ENCODE measurements around the gene C19orf38. TPM values are rescaled to one million over a fixed set of nuclear protein-coding genes. Genes with fewer than 3 reads are reported as not detected.
A peak's percentile ranks its signal among the peaks of the same experiment; 100 is the strongest.

The C19orf38 gene
- total RNA-seq, 2 donors from 2014 or later = 0.24 TPM; not detected in 1

DNA sequence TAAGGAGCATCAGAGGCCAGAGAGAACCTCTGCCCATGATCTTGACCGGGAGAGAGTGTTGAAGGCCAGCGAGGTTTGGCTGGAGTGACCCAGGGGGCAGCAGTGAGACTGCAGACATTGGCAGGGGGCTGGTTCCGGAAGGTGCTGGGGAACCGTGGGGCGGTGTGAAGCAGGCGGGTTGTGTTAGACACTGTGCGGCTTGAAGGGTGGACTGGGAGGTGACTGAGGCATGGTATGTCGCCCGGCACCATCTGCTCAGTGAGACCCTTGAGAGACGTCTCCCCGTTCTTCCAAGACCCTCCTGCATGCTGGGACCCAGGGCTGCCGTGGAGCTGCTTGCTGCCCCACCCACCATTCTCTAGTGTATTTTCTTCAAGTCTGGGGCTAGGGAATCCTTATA, 47.7 kb downstream of the C19orf38 start:
- Mint-ChIP-seq H3K27ac (peak overlapping the region; percentile 69), H3K36me3 (ENCODE audit: low read depth) (peaks cover 8% of the 10 kb centered on the region), H3K4me1 (peaks cover 29% of the 10 kb centered on the region), H3K9me3 (no peaks in the 10 kb centered on the region), H3K4me3 (no peak overlapping the region), H3K27me3 (ENCODE audit: insufficient read depth) (no peaks in the 10 kb centered on the region)
- Histone ChIP-seq H3K36me3 (ENCODE audit: control insufficient read depth, insufficient read depth, low read length) (peaks cover 2% of the 10 kb centered on the region), H3K4me3 (ENCODE audit: low read length) (no peak overlapping the region), H3K9me3 (ENCODE audit: control insufficient read depth, low read length) (no peaks in the 10 kb centered on the region), H3K4me1 (ENCODE audit: control insufficient read depth, insufficient read depth, low read length) (no peaks in the 10 kb centered on the region), H3K9ac (ENCODE audit: extremely low read depth, low read length, poor library complexity, severe bottlenecking) (no peak overlapping the region), H3K27ac (ENCODE audit: low read depth, low read length) (no peak overlapping the region), H3K27me3 (ENCODE audit: control insufficient read depth, insufficient read depth, low read length, poor library complexity, severe bottlenecking) (no peaks in the 10 kb centered on the region)
- TF ChIP-seq, protein P1, sequence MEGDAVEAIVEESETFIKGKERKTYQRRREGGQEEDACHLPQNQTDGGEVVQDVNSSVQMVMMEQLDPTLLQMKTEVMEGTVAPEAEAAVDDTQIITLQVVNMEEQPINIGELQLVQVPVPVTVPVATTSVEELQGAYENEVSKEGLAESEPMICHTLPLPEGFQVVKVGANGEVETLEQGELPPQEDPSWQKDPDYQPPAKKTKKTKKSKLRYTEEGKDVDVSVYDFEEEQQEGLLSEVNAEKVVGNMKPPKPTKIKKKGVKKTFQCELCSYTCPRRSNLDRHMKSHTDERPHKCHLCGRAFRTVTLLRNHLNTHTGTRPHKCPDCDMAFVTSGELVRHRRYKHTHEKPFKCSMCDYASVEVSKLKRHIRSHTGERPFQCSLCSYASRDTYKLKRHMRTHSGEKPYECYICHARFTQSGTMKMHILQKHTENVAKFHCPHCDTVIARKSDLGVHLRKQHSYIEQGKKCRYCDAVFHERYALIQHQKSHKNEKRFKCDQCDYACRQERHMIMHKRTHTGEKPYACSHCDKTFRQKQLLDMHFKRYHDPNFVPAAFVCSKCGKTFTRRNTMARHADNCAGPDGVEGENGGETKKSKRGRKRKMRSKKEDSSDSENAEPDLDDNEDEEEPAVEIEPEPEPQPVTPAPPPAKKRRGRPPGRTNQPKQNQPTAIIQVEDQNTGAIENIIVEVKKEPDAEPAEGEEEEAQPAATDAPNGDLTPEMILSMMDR (conservative IDR thresholded peaks at IDR 0.05) = peak; percentile 75
- WGBS, 2 experiments (ENCODE audit: insufficient coverage in 1 of 2, insufficient read length in 1 of 2) = 86 to 88% methylated on average over 9 to 12 of the region's 12 CpGs
- peak; percentile 85 for DNase-seq

DNA sequence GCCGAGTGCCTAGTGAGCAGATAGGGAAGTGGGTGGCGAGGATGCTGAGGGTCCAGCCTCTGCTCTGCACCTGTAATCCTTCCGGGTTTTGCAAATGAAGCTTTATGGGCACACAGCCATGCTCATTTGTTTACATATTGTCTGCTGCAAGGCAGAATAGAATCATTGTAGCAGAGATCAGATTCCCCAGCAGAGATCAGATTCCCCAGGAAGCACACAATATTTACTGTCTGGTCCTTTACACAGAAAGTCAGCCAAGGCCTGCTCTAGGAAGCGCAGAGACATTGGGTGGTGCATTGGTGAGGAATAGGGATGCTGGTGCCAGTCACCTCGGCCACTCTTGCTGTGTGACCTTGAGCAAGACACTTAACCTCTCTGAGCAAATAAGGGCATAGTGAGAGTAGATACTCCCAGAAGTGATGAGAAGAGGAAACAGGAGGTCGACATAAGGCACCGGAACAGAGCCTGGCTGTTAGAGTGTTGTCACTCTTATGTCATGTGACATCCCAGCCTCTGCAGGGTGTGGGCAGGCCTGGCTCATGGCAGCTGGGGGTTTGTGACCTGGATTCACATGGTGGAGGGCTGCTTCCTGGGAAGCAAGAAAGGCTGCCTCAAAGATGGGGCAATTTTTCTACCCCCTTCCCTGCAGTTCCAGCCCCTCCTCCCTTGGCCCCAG, 48.8 kb downstream of the C19orf38 start:
- WGBS, 2 experiments (ENCODE audit: insufficient coverage in 1 of 2, insufficient read length in 1 of 2) = 92 to 97% methylated on average over 7 of the region's 7 CpGs
- peak overlapping the region; percentile 70 for H3K27ac Mint-ChIP-seq
- H3K27me3 ChIP-seq (ENCODE audit: control insufficient read depth, insufficient read depth, low read length, poor library complexity, severe bottlenecking) = no peaks in the 10 kb centered on the region
- H3K4me3 Mint-ChIP-seq = no peak overlapping the region
- H3K4me1 Mint-ChIP-seq = peaks cover 18% of the 10 kb centered on the region
- no peaks in the 10 kb centered on the region for H3K9me3 ChIP-seq (ENCODE audit: control insufficient read depth, low read length)
- H3K27ac ChIP-seq (ENCODE audit: low read depth, low read length) = peak overlapping the region; percentile 49
- no peaks in the 10 kb centered on the region for H3K4me1 ChIP-seq (ENCODE audit: control insufficient read depth, insufficient read depth, low read length)
- H3K9me3 Mint-ChIP-seq = no peaks in the 10 kb centered on the region
- H3K36me3 ChIP-seq (ENCODE audit: control insufficient read depth, insufficient read depth, low read length) = peaks cover 2% of the 10 kb centered on the region
- H3K27me3 Mint-ChIP-seq (ENCODE audit: insufficient read depth) = no peaks in the 10 kb centered on the region
- no peak overlapping the region for H3K4me3 ChIP-seq (ENCODE audit: low read length)
- peaks cover 8% of the 10 kb centered on the region for H3K36me3 Mint-ChIP-seq (ENCODE audit: low read depth)
- peak; percentile 31 for DNase-seq
- TF ChIP-seq, protein P1 (conservative IDR thresholded peaks at IDR 0.05) = no peak
- H3K9ac ChIP-seq (ENCODE audit: extremely low read depth, low read length, poor library complexity, severe bottlenecking) = no peak overlapping the region

DNA sequence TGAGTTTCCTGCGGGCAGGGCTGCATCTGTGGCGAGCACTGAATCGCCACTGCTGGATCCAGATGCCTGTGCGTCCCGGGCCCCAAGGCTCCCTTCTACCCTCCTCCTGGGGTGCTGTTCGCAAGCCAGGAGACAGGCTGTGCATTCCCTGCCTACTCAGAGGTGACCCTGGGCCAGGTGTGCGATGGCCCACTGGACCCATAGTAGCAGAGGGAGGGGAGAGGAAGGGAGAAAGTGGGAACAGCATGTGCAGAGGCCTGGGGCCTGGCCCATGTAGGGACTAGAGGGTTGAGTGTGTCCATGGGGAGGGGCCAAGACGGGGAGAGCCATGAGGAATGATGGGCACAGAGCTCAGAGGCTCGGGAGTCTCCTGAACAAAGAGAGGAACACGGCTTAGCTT, 50.4 kb downstream of the C19orf38 start:
- peak overlapping the region; percentile 44 for H3K27ac Mint-ChIP-seq
- no peak overlapping the region for H3K4me3 ChIP-seq (ENCODE audit: low read length)
- H3K36me3 ChIP-seq (ENCODE audit: control insufficient read depth, insufficient read depth, low read length) = peaks cover 2% of the 10 kb centered on the region
- H3K9me3 ChIP-seq (ENCODE audit: control insufficient read depth, low read length) = peaks cover 7% of the 10 kb centered on the region
- peaks cover 12% of the 10 kb centered on the region for H3K9me3 Mint-ChIP-seq
- DNase-seq = no peak
- H3K4me1 Mint-ChIP-seq = peaks cover 13% of the 10 kb centered on the region
- H3K9ac ChIP-seq (ENCODE audit: extremely low read depth, low read length, poor library complexity, severe bottlenecking) = no peak overlapping the region
- H3K27me3 Mint-ChIP-seq (ENCODE audit: insufficient read depth) = no peaks in the 10 kb centered on the region
- H3K27me3 ChIP-seq (ENCODE audit: control insufficient read depth, insufficient read depth, low read length, poor library complexity, severe bottlenecking) = no peaks in the 10 kb centered on the region
- TF ChIP-seq, protein P1 (conservative IDR thresholded peaks at IDR 0.05) = no peak
- H3K36me3 Mint-ChIP-seq (ENCODE audit: low read depth) = peaks cover 17% of the 10 kb centered on the region
- WGBS, 2 experiments (ENCODE audit: insufficient coverage in 1 of 2, insufficient read length in 1 of 2) = 86 to 100% methylated on average over 2 to 10 of the region's 10 CpGs
- no peak overlapping the region for H3K4me3 Mint-ChIP-seq
- no peaks in the 10 kb centered on the region for H3K4me1 ChIP-seq (ENCODE audit: control insufficient read depth, insufficient read depth, low read length)
- no peak overlapping the region for H3K27ac ChIP-seq (ENCODE audit: low read depth, low read length)

Data from endodermal cell (in vitro differentiated cells).